SH-SY5Y (cell line): Measurements from ENCODE around the gene FCHSD1.

Experiments used
- GATA2 ChIP-seq: IDR thresholded peaks from 2 replicates; pipeline ENCODE4 v1.6.1; 2011; ENCODE audit warnings: mild to moderate bottlenecking, low read depth, low read length
- GATA3 ChIP-seq: IDR thresholded peaks from 2 replicates; pipeline ENCODE4 v1.6.1; 2011; ENCODE audit warnings: low read depth, mild to moderate bottlenecking, low read length, moderate library complexity

FCHSD1 gene

DNA sequence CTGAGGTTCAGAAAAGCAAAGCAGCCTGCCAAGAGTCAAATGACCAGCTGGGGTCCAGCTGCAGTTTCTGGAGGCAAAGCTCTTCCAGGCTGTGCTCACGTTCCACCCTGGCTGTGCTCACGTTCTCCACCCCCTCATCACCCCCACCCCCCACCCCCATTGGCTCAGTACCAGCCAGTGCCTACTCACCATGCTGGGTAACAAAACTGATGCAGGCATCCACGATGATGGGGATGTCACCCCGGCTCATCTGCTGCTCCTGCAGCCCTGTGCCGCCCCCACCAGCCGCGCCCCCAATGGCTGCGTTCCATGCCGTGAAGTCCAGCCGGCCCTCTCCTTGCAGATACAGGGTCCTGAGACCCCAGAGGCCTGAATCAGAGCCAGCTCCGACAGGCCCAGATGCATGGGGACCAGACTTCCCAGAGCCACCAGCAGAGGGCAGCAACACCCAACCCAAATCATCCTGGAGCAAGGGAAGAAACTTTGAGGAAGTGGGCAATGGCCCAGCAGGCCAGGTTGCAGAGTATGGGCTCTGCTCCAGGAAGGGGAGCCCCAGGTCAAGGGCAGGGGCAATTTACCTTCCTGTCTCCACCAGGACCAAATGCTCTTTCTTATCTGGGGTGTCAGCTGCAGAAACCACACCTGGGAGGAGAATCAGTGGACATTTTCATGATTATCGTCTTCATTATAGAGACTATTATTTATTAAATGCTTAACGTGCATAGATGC lies 13.7 kb upstream of the FCHSD1 start:
- TF ChIP-seq GATA3 (no peak), GATA2 (no peak)

- TF ChIP-seq GATA3 (no peak), GATA2 (no peak)
These were observed 12.3 kb upstream of the FCHSD1 start for GRCh38 chr5:141663506-141663905.

DNA sequence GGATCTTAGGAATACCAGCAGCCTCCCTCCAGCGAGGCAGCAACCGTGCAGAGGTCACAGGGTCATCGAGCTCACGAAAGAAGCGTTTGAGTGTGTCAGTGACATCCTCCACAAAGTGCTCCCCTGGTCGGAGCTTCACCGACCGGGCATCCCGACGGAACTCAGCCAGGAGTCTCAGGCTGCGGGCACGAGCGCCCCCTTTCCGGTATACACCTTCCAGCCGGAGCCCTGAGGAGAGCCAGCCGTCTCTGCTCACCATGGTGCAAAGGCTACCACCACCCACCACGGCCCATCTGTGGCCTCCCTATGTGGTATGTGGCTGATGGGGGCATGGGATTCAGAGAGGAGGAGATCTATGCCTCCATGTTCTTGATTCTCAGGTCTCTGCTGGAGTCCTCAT lies 10.8 kb upstream of the FCHSD1 start:
- no peak for TF ChIP-seq GATA2

- no peak for TF ChIP-seq GATA3
These were observed 6.8 kb upstream of the FCHSD1 start for GRCh38 chr5:141657937-141658545.

- TF ChIP-seq GATA2 (no peak), GATA3 (no peak)
These were observed 6.2 kb upstream of the FCHSD1 start for GRCh38 chr5:141657404-141657803.

DNA sequence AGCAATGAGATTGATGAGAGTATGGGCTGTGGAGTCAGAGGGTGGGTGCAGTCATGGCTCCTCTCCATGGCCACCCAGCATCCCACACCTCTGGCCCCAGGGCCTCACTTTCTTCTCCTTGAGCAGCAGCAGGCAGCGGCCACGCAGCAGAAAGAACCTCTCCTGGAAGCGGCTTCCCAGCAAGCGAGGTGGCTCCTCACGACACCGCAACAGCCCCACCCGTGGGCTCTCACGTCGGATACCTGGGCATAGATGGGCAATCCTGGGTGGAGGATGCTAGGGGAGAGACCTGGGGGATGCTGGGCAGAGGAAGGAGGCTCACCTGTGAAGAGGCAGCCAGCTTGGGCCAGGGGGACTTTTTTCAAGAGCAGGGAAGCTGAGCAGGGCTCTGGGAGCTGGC lies 5.2 kb upstream of the FCHSD1 start:
- TF ChIP-seq GATA3 = no peak
- TF ChIP-seq GATA2 = no peak

DNA sequence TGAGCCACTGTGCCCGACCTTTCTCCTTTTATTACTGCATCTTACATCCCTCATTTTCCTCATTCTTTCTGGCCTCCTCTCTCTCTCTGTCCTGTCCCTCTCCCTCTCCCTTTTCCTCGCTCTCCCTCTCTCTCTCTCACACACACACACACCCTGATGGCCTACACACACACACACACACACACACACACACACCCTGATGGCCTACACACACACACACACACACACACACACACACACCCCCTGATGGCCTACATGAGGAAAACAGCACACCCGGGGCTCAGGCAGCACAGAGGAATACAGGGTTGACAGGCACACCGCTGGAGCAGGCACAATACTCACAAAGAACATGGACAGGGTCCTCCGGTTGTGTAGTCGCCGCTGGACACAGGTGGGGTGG lies 3.8 kb upstream of the FCHSD1 start:
- TF ChIP-seq GATA2 (no peak), GATA3 (no peak)

- TF ChIP-seq GATA3 (no peak), GATA2 (no peak)
These were observed 3.1 kb upstream of the FCHSD1 start for GRCh38 chr5:141654298-141654697.

- TF ChIP-seq GATA3 (no peak), GATA2 (no peak)
These were observed 499 bp upstream of the FCHSD1 start for GRCh38 chr5:141651728-141652105.

- TF ChIP-seq GATA2 (no peak), GATA3 (no peak)
These were observed 1.2 kb downstream of the FCHSD1 start for GRCh38 chr5:141649972-141650371.

DNA sequence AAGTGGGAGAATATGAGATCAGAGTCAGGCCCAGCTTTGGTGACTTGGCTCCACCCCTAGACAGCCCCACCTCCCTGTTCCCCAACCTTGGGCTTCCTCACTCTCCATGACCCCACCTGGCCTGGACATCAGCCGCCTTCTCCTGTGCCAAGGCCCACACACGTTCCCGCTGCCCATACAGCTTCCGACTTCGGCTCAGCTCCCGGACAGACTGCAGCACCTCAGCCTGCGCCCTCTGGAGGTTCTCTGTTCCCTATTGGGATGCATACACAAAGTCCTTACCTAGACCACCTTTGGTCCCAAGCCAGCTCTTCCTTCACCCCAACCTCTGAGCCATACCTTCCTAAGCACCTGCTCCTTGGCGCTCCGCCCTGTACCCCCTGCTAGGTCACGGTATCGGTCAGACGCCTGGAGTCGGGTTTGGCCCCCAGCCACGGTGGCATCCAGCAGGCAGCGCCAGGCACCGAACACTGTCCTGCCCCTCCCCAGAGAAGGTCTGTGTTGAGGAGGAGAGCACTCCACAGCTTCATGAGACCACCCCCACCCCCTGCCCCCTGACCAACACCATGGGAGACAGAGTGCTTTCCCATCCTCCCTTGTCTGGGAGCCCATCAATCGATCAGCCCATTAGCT lies 2.0 kb downstream of the FCHSD1 start:
- TF ChIP-seq GATA2 (no peak), GATA3 (no peak)

DNA sequence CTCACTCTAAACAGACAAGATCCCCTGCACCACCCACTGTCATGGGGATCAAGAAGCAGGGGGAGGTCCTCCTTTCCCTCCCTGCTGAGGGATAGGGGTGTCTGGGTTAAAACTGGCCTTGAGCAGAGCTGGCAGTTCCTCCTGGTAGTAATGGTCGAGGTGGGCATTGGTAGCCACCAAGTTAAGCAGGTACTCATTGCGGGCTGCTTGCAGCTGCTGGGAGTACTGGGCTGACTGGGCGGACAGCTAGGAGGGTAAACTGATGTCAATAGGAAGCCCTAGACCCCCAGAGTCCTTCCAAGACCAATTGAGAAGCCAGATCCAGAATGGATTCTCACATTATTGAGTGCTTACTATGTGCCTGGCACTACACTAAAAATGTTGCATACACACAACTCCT lies 3.4 kb downstream of the FCHSD1 start:
- TF ChIP-seq GATA3 (no peak), GATA2 (no peak)

DNA sequence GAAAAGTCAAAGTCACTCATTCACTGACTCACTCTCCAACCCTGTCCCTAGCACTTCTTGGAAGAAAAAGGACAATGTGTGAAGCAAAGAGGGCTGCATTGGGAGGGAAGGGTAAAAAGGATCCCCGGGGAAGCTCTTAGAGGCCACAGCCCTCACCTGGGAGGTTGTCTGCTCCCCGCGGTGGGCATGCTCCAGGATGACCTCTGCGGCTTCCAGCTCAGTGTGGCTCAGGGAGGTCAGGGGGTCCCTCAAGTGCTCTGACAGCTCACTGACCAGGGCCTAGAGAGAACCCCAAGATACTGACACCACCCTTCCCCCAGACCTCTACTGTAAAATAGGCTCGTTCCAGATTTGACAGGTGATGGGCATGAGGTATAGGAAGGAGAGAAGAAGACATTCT lies 4.0 kb downstream of the FCHSD1 start:
- no peak for TF ChIP-seq GATA2
- TF ChIP-seq GATA3 = no peak

- TF ChIP-seq GATA2 (no peak), GATA3 (no peak)
These were observed 5.2 kb downstream of the FCHSD1 start for GRCh38 chr5:141646026-141646425.

- TF ChIP-seq GATA2 (no peak), GATA3 (no peak)
These were observed 9.5 kb downstream of the FCHSD1 start for GRCh38 chr5:141641634-141642267.
